Measurements from ENCODE around the gene ZNF593.

GRCh38 chr1:26156285-26157038 lies 13.2 kb upstream of the ZNF593 start:
- no peak for TF ChIP-seq CTCF (IDR thresholded peaks at IDR 0.05 in 4 of 5, conservative IDR thresholded peaks at IDR 0.05 in 1 of 5)
- TF ChIP-seq POLR2A (IDR thresholded peaks at IDR 0.05) = no peak

Data from gastrocnemius medialis (tissue), 4 donors.